Heart left ventricle (tissue), 16 donors: Measurements from ENCODE around the gene MAP4K4. TPM values are rescaled to one million over a fixed set of nuclear protein-coding genes. Genes with fewer than 3 reads are reported as not detected.

Experiments
- ATAC-seq, 4 donors: fragments of 200-7000 bp; cut with Tn5 transposase; one replicate each; pipeline ENCODE4 v1.9.1; 2020 to 2022; ENCODE audit warnings: moderate library complexity in 4 of 4, mild to moderate bottlenecking in 3 of 4, moderate number of reproducible peaks in 1 of 4
- DNase-seq, 5 donors: peaks; one replicate each; pipeline ENCODE4 v3.0.0-alpha.2; 2020
- H3K27ac ChIP-seq, 12 donors: fragments of 200-600 bp; sonication (generic) in 4 of 12; one replicate each; pipeline versions ENCODE4 v1.5.0 to v1.8.0; 2016 to 2022; ENCODE audit warnings: mild to moderate bottlenecking in 2 of 12
- H3K27me3 ChIP-seq, 9 donors: fragments of 200-600 bp; sonication (generic) in 2 of 9; one replicate each; pipeline versions ENCODE4 v1.5.1 to v1.8.0; 2016 to 2022; ENCODE audit warnings: mild to moderate bottlenecking in 3 of 9
- H3K36me3 ChIP-seq, 9 donors: fragments of 200-600 bp; sonication (generic) in 2 of 9; one replicate each; pipeline versions ENCODE4 v1.5.0 to v1.8.0; 2018 to 2022; ENCODE audit warnings: mild to moderate bottlenecking in 2 of 9
- H3K4me1 ChIP-seq, 12 donors: fragments of 200-600 bp; sonication (generic) in 4 of 12; one replicate each; pipeline versions ENCODE4 v1.5.0 to v1.8.0; 2016 to 2022; ENCODE audit warnings: mild to moderate bottlenecking in 3 of 12
- H3K4me3 ChIP-seq, 12 donors: fragments of 200-600 bp; sonication (generic) in 4 of 12; one replicate each; pipeline versions ENCODE4 v1.5.0 to v1.8.0; 2017 to 2022; ENCODE audit warnings: mild to moderate bottlenecking in 9 of 12, moderate library complexity in 4 of 12
- H3K9me3 ChIP-seq, 12 donors: fragments of 200-600 bp; sonication (generic) in 4 of 12; one replicate each; pipeline versions ENCODE4 v1.5.0 to v1.8.0; 2016 to 2022; ENCODE audit warnings: mild to moderate bottlenecking in 1 of 12
- POLR2A ChIP-seq, 2 donors: fragments of 450-650 bp; IDR thresholded peaks; one replicate each; pipeline ENCODE4 v1.6.1; 2017; ENCODE audit warnings: antibody characterized with exemption in 2 of 2, mild to moderate bottlenecking in 2 of 2, moderate library complexity in 2 of 2
- WGBS, 4 donors: extraction: QIAGEN DNeasy Blood & Tissue Kit in 2 of 4; methylation state at CpG; one replicate each; pipeline versions ENCODE4 v1.1.5 to v1.1.7; 2013 to 2018; 5-methylcytosine and 5-hydroxymethylcytosine counted together
- intact Hi-C, 10 donors: fragments of 100-400 bp; cut with DNase I; formaldehyde crosslinking; loops; one replicate each; pipeline versions ENCODE4 v1.11.1 to v1.14.2; 2022
- polyA plus RNA-seq, 2 donors: library from polyadenylated mRNA; stranded (reverse); fragments of 200-250 nt; gene quantifications; one replicate each; pipeline ENCODE4 v1.2.3, GENCODE V29; 2013
- total RNA-seq, 9 donors: library from RNA; depleted of rRNA in 2 of 9; stranded (reverse); fragments of >200 nt in 2 of 9; fragmentation: NEBNext Ultra II Directional in 3 of 9; extraction: Animal tissue kit (Norgen Biotek cat#: 25700) in 3 of 9; gene quantifications; one replicate each; pipeline versions ENCODE4 v1.1.0 to v1.2.4, GENCODE V29; 2016 to 2023
- TF ChIP-seq, protein P1 (sequence below), 12 donors: fragments of 200-600 bp; sonication (generic) in 4 of 12; IDR thresholded peaks; one replicate each; pipeline versions ENCODE4 v1.5.0 to v1.8.0; 2018 to 2022; ENCODE audit warnings: antibody characterized with exemption in 12 of 12, mild to moderate bottlenecking in 5 of 12
- donor health status: ischemic (EF 13 %, LVEDD 7.1; RV severe dilation, severe dysfunction).
- donor health status: healthy with polysubstance abuse.
- donor health status: DM: no; HTN: yes; CAD: no.
- donor health status: DM: no; HTN: no; CAD: no.
- donor health status: ischemic (EF 25% LVEDD 6.9; RV normal size, moderate dysfunction).
- donor health status: ischemic (EF 25% LVEDD 5.7; RV mildly dilated, moderate dysfunction).
- donor health status: healthy.
- donor health status: DM: yes; HTN: yes; CAD: no.
- donor health status: ischemic (EF 35%, LVEDD 5.7; RV mildly dilated, moderate dysfunction).
- donor health status: nonischemic (EF 11% LVEDD 7.7; RV severe dilation, severe dysfunction).
- donor health status: DM: yes; HTN: yes; CAD: no.
- donor health status: PGD.
- donor health status: ischemic (EF 29% LVEDD 5.4; RV normal size, mild dysfunction).
- donor health status: nonischemic (EF 23%, LVEDD 6.1; RV moderate dilation, normal function).

Gene MAP4K4
- total and polyA plus RNA-seq, 11 donors, result 52.7 to 192 (median 114) TPM

DNA sequence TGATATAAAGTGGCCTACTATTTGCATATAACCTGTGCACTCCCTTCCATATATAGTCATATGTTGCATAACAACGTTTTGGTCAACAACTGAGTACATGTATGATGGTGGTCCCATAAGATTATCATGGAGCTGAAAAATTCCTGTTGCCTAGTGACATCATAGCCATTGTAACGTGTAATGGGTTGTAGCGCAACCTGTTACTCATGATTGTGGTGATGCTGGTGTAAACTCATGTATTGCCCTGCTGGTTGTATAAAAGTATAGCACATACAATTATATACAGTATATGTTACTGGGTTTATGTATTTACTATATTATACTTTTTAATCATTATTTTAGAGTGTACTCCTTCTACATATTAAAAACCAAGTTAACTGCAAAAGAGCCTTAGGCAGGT lies 149.5 kb downstream of the MAP4K4 start:
- Histone ChIP-seq H3K27ac (no peak overlapping the region), H3K4me3 (no peak overlapping the region), H3K9me3 (no peaks in the 10 kb centered on the region), H3K4me1 (peaks cover 0 to 54% (median 34%) of the 10 kb centered on the region in 12 donors), H3K27me3 (no peaks in the 10 kb centered on the region), H3K36me3 (peaks cover 0 to 89% (median 55%) of the 10 kb centered on the region in 9 donors)
- WGBS, 4 donors, result 89 to 96% (median 95%) methylated on average over 3 of the region's 3 CpGs
- TF ChIP-seq POLR2A (IDR thresholded peaks at IDR 0.05), result no peak
- TF ChIP-seq, protein P1, sequence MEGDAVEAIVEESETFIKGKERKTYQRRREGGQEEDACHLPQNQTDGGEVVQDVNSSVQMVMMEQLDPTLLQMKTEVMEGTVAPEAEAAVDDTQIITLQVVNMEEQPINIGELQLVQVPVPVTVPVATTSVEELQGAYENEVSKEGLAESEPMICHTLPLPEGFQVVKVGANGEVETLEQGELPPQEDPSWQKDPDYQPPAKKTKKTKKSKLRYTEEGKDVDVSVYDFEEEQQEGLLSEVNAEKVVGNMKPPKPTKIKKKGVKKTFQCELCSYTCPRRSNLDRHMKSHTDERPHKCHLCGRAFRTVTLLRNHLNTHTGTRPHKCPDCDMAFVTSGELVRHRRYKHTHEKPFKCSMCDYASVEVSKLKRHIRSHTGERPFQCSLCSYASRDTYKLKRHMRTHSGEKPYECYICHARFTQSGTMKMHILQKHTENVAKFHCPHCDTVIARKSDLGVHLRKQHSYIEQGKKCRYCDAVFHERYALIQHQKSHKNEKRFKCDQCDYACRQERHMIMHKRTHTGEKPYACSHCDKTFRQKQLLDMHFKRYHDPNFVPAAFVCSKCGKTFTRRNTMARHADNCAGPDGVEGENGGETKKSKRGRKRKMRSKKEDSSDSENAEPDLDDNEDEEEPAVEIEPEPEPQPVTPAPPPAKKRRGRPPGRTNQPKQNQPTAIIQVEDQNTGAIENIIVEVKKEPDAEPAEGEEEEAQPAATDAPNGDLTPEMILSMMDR (IDR thresholded peaks at IDR 0.05), result peak in 1 of 12 donors; percentile 9
- DNase-seq (no peak), ATAC-seq (no peak)
- intact Hi-C loops, result no loop called here

DNA sequence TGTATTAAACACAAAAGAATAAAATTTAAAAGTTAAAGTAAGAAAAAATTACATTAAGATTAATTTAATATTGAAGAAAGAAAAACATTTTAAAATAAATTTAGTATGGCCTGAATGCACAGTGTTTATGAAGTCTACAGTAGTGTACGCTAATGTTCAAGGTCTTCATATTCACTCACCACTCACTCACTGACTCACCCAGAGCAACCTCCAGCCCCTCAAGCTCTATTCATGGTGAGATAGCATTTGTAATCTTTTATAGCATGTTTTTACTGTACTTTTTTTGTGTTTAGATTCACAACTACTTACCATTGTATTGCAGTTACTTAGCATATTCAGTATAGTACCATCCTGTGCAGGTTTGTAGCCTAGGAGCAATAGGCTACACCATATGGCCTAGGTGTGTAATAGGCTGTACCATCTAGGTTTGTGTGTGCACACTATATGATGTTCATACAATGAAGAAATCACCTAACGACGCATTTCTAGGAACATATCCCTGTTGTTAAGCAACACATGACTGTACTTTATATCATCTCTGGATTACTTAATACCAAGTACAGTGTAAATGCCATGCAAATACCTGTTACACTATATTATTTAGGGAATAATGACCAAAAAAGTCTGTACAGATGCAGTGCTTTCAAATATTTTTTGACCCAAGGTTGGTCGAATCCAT lies 150.3 kb downstream of the MAP4K4 start:
- H3K36me3 ChIP-seq, result peaks cover 0 to 89% (median 56%) of the 10 kb centered on the region in 9 donors
- intact Hi-C loops, result no loop called here

DNA sequence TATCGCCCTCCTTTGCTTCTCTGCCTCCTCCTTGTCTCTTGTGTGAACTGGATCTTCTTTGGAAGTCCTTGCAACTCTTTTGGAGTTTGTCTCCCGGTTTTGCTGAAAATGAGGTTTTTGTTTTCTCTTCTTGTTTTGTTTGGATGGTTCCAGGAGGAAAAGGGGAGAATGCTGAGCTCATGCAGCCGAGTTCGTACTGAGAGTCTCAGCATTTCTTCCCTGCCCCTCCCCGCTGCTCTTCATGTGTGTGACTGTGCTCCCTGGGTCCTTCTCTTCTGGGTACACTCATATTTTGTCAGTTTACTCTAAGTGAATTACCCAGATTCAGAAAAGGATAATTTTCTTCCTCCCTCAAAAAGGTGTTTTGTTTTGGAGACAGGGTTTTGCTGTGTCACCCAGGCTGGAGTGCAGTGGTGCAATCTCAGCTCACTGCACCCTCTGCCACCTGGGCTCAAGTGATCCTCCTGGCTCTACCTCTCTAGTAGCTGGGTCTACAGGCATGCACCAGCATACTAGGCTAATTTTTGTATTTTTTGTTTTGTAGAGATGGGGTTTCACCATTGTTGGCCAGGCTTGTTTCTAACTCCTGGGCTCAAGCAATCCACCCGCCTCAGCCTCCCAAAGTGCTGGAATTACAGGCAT lies 151.4 kb downstream of the MAP4K4 start:
- no peak overlapping the region for H3K4me3 ChIP-seq
- peak overlapping the region in 1 of 12 donors; percentile 30 for H3K27ac ChIP-seq

More for the DNA sequence above, 150.3 kb downstream of the MAP4K4 start:
- Histone ChIP-seq H3K27ac (no peak overlapping the region), H3K4me3 (no peak overlapping the region), H3K4me1 (peaks cover 0 to 46% (median 30%) of the 10 kb centered on the region in 12 donors), H3K9me3 (no peaks in the 10 kb centered on the region), H3K27me3 (no peaks in the 10 kb centered on the region)
- no peak for ATAC-seq
- TF ChIP-seq, protein P1 (IDR thresholded peaks at IDR 0.05), result no peak
- no peak for TF ChIP-seq POLR2A (IDR thresholded peaks at IDR 0.05)
- no peak for DNase-seq
- 84 to 92% (median 88%) methylated on average over 4 of the region's 4 CpGs for WGBS, 4 donors

GRCh38 chr2:101850450-101850849 lies 152.9 kb downstream of the MAP4K4 start:
- ATAC-seq (no peak), DNase-seq (no peak)
- Histone ChIP-seq H3K36me3 (peaks cover 0 to 89% (median 59%) of the 10 kb centered on the region in 9 donors), H3K4me3 (no peak overlapping the region), H3K9me3 (no peaks in the 10 kb centered on the region), H3K27me3 (no peaks in the 10 kb centered on the region), H3K27ac (no peak overlapping the region), H3K4me1 (peaks cover 0 to 36% (median 21%) of the 10 kb centered on the region in 12 donors)
- no peak for TF ChIP-seq POLR2A (IDR thresholded peaks at IDR 0.05)
- TF ChIP-seq, protein P1 (IDR thresholded peaks at IDR 0.05), result no peak
- 90 to 97% (median 95%) methylated on average over 2 of the region's 2 CpGs for WGBS, 4 donors
- intact Hi-C loops, result no loop called here

More for the DNA sequence above, 151.4 kb downstream of the MAP4K4 start:
- DNase-seq (no peak), ATAC-seq (peak in 2 of 4 donors; percentile 42 to 54)
- Histone ChIP-seq H3K27me3 (no peaks in the 10 kb centered on the region), H3K4me1 (peaks cover 0 to 35% (median 19%) of the 10 kb centered on the region in 12 donors), H3K36me3 (peaks cover 0 to 89% (median 62%) of the 10 kb centered on the region in 9 donors), H3K9me3 (no peaks in the 10 kb centered on the region)
- TF ChIP-seq, protein P1 (IDR thresholded peaks at IDR 0.05), result no peak
- no peak for TF ChIP-seq POLR2A (IDR thresholded peaks at IDR 0.05)
- intact Hi-C loops, result no loop called here
- WGBS, 4 donors, result 61 to 71% (median 64%) methylated on average over 6 of the region's 6 CpGs
